Neural cell (in vitro differentiated cells): ENCODE results near the gene ERC2.

Experiments used
- EP300 ChIP-seq: fragments of 450-650 bp; conservative IDR thresholded peaks from 2 replicates; pipeline ENCODE4 v1.6.1; 2014; ENCODE audit warnings: antibody characterized with exemption, mild to moderate bottlenecking, moderate library complexity; ENCODE audit not compliant: poor library complexity, severe bottlenecking
- EZH2 ChIP-seq: fragments of 200-600, 300-800 bp; shearing (Covaris generic), sonication (generic); IDR thresholded peaks from 2 replicates; pipeline ENCODE4 v1.6.1; 2014; ENCODE audit warnings: antibody characterized with exemption, low read length, borderline replicate concordance, mild to moderate bottlenecking; ENCODE audit not compliant: insufficient read depth, poor library complexity, severe bottlenecking
- POLR2AphosphoS5 ChIP-seq: IDR thresholded peaks from 2 replicates; pipeline ENCODE4 v1.6.1; 2012
- RAD21 ChIP-seq: fragments of 450-650 bp; conservative IDR thresholded peaks from 2 replicates; pipeline ENCODE4 v1.6.1; 2014; ENCODE audit warnings: antibody characterized with exemption, mild to moderate bottlenecking, moderate library complexity
- TAF1 ChIP-seq: IDR thresholded peaks from 2 replicates; pipeline ENCODE4 v1.6.1; 2012; ENCODE audit warnings: low read depth
- TF ChIP-seq, protein P1 (sequence below): fragments of 450-650 bp; IDR thresholded peaks from 2 replicates; pipeline ENCODE4 v1.5.1; 2014; ENCODE audit warnings: antibody characterized with exemption, mild to moderate bottlenecking, moderate library complexity; ENCODE audit not compliant: poor library complexity, severe bottlenecking

DNA sequence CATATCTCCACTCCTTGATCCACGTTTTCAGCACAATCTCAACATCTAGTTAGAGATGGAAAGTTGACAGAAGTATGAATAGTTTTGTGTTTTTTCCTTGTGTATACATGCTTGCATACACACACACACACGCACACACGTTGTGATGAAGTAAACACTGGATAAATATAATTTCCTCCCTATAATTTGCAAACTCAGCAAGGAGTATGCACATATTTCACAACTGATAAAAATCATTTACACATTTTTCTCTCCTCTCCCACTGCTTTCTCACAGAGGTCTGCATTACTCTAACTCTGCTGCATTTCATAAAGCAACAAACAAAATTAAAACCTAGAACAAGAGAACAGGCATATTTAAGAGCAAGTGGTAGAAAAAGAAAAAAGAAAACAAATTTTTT, 320.9 kb downstream of the ERC2 start:
- no peak for TF ChIP-seq EZH2
- TF ChIP-seq EP300, result no peak
- TF ChIP-seq, protein P1, sequence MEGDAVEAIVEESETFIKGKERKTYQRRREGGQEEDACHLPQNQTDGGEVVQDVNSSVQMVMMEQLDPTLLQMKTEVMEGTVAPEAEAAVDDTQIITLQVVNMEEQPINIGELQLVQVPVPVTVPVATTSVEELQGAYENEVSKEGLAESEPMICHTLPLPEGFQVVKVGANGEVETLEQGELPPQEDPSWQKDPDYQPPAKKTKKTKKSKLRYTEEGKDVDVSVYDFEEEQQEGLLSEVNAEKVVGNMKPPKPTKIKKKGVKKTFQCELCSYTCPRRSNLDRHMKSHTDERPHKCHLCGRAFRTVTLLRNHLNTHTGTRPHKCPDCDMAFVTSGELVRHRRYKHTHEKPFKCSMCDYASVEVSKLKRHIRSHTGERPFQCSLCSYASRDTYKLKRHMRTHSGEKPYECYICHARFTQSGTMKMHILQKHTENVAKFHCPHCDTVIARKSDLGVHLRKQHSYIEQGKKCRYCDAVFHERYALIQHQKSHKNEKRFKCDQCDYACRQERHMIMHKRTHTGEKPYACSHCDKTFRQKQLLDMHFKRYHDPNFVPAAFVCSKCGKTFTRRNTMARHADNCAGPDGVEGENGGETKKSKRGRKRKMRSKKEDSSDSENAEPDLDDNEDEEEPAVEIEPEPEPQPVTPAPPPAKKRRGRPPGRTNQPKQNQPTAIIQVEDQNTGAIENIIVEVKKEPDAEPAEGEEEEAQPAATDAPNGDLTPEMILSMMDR, result no peak
- TF ChIP-seq RAD21, result no peak
- TF ChIP-seq POLR2AphosphoS5, result no peak
- no peak for TF ChIP-seq TAF1
